Effector CD8-positive, alpha-beta T cell (primary cell): Measurements from ENCODE around the gene TSHR.
"Not testable (repeated sequence)": the region's sequence is repeated elsewhere in the genome, so short reads cannot be mapped to it uniquely, and the experiment has no call there.

ENCODE experiments used
- DNase-seq: peaks from one replicate; lab custom pipeline; 2025; lab: John Stamatoyannopoulos, UW

Gene TSHR

DNA sequence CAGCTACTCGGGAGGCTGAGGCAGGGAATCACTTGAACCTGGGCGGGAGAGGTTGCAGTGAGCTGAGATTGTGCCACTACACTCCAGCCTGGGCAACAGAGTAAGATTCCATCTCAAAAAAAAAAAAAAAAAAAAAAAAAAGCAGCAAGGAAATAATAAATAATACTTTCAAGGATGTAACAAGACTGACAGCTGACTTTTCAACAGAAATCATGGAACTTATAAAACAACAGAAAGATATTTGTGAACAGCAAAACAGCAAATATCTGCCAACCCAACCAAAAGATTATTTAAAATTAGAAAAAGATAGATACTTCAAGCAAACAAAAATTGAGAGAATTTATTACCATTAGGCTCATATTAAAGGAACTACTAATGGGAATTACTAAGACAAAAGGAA, 115.1 kb downstream of the TSHR start:
- no peak for DNase-seq

GRCh38 chr14:81085596-81085995, 130.2 kb downstream of the TSHR start:
- no peak for DNase-seq

GRCh38 chr14:81087230-81087629, 131.8 kb downstream of the TSHR start:
- no peak for DNase-seq

DNA sequence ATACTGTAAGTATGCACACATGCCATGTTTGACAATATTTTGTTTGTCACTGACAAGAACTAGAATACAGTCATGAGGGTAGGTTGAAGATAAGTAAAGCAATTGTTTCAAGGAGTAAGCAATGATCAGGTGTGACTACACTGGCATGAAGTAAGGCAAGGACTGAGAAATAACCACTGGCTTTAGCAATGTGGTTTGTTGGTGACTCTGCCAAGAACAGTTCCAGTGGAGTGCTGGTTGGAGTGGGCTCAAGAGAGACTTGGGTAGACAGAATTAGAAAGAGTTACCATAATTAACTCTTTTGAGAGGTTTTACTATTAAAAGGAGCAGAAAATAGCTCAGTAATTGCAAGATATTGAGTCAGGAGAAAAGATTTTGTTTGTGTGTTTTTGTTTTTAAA, 135.7 kb downstream of the TSHR start:
- DNase-seq, result no peak

GRCh38 chr14:81091660-81092059, 136.2 kb downstream of the TSHR start:
- no peak for DNase-seq

- no peak for DNase-seq
Measured at GRCh38 chr14:81093651-81094050, 138.2 kb downstream of the TSHR start.

DNA sequence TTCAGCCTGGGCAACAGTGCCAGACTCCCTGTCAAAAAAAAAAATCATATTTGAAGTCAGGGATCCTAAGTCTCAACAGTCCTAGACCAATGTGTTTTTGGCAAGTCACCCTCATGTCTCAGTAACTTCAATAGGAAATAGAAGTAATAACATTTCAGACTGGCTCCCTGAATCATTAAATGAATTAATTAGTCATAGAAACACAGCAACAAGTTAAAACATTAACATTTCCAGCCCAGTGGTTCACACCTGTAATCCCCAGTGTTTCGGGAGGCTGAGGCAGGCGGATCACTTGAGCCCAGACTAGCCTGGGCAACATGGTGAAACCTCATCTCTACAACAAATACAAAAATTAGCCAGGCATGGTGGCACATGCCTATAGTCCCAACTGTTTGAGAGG, 140.1 kb downstream of the TSHR start:
- DNase-seq, result no peak

DNA sequence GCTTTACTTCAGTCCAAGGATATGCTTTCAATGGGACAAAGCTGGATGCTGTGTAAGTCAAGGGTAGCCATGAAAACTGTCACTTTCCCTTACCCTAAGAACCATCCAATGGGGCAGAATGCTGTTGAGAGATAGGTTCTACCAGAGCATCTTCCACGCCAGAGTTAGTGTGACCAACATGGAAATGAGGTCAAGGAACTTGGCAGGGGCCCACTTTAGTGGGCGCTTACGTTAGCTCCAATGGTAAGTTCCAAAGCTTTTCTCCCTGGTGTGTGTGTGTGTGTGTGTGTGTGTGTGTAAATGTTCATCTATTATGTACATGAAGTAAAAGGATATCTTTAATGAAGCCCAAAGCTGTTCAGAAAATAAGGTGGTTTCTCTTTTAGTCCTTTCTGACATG, 141.2 kb downstream of the TSHR start:
- DNase-seq, result no peak

DNA sequence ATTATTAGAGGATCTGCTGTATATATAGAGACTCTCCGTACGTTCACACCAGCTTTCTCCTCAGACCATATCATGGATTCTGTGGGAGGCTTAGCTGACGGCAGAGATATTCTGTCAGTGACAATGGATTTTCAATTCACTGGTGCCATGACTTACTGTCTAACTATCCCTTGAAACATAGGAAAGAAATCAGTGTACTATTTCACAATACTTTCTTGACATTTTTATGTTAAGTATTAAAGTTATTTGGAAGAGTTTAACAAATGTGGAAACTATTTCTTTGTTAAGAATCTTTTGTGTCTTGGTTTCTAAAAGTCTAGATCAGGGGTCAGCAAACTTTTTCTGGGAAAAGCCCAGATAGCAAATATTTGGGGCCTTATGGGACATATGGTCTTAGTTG, 146.8 kb downstream of the TSHR start:
- no peak for DNase-seq

DNA sequence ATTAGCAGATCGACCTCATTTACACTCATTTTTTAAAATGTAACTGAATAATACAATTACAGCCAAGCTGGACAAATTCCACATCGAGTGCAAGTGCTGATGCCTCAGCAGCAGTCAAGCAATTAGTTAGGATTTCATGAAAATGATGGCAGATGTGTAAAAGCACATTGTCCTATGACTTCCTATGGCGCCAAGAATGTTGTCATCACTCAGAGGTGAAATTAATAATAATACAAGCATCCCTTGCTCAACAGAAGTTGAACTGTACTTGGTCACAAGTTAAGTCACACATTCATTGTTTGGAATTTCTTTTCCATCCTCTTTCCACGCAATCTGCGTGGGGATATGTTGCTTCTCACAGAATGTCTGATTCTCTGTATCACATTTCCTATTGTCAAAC, 148.0 kb downstream of the TSHR start:
- no peak for DNase-seq

DNA sequence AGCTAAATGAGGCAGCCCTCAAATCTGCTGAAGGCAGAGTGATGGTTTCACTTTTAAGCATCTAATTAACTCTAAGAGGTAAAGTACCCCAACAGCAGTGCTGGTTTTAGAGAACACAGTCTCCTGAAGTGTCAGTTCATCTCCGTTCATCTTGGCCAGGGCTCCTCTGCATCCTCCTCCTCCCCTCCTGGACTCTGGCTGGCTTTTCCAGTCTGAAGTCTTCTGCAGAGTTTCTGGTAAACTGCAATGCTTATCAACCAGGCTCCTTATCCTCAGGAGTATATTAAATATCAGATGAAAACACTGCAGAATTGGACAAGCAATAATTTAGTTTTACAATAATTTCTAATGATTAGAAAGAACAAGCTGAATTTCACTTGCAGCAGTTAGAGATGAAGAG, 150.0 kb downstream of the TSHR start:
- no peak for DNase-seq

GRCh38 chr14:81105961-81106360, 150.5 kb downstream of the TSHR start:
- DNase-seq, result no peak

DNA sequence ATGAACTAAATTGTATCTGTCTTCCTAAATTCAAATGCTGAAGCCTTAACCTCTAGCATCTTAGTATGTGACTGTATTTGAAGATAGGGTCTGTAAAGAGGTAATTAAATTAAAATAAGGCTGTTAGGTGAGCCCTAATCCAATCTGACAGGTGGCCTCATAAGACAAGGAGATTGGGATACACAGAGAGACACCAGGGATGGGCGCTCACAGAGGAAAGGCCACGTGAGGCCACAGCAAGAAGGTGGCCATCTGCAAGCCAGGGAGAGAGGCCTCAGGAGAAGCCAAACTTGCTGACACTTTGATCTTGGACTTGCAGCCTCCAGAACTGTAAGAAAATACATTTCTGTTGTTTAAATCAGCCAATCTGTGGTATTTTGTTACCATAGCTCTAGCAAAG, 154.8 kb downstream of the TSHR start:
- DNase-seq, result no peak

- no peak for DNase-seq
Measured at GRCh38 chr14:81113176-81113575, 157.8 kb downstream of the TSHR start.

DNA sequence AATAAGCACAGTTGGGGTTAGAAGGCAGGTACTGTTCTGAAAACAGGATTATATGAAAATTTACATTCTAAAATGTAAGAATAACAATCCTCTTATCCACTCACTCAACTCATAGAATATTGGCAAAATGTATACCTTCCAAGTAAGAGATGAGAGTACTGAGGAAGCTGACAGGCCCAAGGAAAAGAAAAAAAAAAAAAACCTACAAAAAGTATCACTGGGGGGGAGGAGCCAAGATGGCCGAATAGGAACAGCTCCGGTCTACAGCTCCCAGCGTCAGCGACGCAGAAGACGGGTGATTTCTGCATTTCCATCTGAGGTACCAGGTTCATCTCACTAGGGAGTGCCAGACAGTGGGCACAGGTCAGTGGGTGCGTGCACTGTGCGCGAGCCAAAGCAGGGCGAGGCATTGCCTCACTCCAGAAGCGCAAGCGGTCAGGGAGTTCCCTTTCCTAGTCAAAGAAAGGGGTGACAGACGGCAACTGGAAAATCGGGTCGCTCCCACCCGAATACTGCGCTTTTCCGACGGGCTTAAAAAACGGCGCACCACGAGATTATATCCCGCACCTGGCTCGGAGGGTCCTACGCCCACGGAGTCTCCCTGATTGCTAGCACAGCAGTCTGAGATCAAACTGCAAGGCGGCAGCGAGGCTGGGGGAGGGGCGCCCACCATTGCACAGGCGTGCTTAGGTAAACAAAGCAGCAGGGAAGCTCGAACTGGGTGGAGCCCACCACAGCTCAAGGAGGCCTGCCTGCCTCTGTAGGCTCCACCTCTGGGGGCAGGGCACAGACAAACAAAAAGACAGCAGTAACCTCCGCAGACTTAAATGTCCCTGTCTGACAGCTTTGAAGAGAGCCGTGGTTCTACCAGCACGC, 158.8 kb downstream of the TSHR start:
- DNase-seq, result not testable (repeated sequence)

- no peak for DNase-seq
Measured at GRCh38 chr14:81120501-81120900, 165.1 kb downstream of the TSHR start.

GRCh38 chr14:81122326-81122725, 166.9 kb downstream of the TSHR start:
- DNase-seq, result no peak

DNA sequence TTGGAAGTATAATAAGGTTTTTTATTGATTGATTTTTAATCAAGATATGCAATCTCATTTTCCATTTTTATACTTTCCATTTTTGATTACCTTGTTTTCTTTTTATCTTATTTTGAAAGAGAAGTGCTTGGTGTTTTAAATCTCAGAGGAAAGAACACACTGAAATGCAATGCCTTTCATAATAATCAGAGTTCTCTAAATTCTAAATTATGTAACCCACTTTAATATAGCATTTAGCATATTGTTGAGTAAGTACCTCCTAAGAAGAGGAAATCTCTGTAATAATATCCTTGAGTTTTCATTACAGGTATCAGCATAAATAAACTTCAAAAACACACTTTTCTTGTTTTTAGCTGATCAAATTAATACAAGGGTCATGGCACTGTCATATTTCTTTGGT, 168.4 kb downstream of the TSHR start:
- no peak for DNase-seq

DNA sequence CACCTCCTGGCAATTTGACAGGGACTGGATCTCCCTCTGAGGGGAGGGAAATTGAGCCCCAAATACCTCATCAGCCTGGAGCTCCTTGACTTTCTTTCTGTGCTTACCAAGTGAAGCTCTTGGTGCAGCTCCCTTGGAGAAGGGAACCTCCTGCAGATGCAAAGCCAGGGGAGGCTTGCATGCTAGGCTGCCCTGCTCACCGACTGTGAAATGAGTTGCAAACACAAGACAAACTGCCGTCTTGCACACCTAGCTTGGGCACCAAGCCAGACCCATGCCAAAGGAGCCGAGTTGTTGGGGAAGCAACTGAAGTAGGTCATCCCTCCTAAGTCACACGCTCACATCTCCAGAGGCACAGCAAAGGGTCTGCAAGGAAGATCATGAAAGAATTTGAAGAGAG, 170.1 kb downstream of the TSHR start:
- no peak for DNase-seq

GRCh38 chr14:81127785-81128184, 172.4 kb downstream of the TSHR start:
- DNase-seq, result no peak

DNA sequence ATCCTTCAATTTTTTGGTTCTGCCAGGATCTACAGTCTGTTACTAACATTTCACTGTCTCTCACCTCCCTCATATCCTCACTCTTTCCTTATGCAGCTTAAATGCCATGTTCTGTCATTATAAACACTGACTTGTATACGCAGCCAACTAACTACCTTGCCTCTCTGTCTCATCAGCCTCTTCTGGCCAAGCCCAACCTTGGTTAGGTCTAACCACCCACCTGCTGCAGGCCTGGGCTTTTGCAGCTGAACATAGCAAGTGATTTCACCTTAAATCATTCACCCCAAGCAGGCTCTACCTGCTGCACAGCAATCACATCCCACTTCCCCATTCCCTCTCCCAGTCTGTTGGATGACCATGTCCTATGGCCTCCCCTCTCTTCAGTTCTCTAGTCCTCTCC, 173.8 kb downstream of the TSHR start:
- DNase-seq, result no peak

DNA sequence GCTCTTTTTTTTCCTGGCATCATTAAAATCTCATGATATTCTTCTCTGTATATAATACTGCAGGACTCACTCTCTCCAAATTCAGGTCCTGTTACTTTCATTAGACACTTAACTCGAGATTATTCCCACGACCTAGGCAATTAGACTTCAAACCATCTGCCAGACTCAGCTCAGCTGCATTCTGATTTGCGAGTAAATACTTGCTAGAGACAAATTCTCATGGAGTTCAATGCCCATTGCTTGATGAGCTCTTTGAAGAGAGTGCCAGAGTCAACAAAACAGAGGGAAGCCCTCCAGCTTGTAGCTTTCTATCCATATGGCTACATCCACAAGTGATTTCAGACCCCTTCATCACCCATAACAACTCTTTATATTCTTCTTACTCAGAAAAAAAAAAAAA, 177.0 kb downstream of the TSHR start:
- DNase-seq, result no peak

DNA sequence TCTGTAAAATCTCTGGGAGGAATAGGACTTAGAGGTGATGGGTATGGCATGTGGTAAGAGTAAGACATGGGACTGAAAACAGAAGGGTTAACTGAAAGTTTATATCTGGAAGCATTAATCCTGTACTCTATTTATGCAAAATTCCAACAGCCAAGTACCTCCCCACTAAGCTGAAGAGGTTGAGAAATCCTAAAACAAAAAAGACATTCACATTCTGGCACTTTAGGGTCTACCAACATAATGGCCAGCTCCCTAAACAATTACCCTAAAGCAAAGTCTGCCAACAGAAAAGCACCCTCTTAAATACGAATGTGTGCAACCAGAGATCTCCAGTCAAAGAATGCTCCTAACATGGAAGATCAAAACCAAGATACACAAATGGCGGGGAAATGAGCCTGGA, 178.0 kb downstream of the TSHR start:
- DNase-seq, result no peak

GRCh38 chr14:81137316-81137715, 181.9 kb downstream of the TSHR start:
- DNase-seq, result no peak
